GM19468 (cell line): ENCODE measurements around the gene CDKN2B-AS1.

Source experiments
- ATAC-seq: cut with Tn5 transposase; IDR thresholded peaks from one replicate; pipeline ENCODE4 v1.9.1; 2021; ENCODE audit warnings: mild to moderate bottlenecking, moderate library complexity, moderate number of reproducible peaks; ENCODE audit not compliant: unreplicated experiment; ENCODE audit errors: extremely low read depth

Gene CDKN2B-AS1

DNA sequence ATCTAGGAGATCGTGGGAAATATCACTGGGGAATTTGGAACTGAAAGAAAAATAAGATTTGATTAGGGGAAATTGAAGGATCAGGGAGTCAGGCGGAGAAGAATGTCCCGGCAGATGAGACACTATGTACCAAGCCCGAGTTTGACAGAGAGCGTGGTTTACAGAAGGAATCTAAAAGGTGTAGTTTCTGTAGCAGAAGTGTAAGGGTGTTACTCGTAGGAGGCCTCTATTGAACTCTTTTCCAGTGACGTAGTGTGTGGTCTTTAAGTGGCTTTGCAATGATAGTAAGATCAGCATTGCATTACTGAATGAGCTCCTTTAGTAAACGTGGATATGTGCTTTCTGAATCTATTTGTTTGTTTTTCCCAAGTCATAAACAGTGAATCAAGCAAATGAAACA is 73.8 kb downstream of the CDKN2B-AS1 start:
- no peak for ATAC-seq

DNA sequence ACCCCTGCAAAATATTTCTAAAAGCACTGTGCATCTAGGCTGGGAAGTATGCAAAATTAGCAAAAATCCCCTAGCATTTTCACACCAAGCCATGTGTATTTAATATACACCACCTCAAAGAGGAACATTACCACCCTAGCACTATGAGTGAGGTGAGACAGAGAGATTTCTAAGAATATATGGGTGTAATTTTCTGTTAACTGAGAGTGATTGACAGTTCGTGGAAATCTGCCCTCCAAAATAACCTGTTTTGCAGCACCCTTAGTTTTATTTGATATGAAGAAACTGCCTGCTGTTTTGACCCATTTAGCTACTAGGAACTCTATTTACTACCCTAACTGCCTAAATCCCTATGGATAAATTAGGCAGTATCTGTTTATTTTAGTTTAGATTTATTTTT is 78.8 kb downstream of the CDKN2B-AS1 start:
- ATAC-seq = no peak

DNA sequence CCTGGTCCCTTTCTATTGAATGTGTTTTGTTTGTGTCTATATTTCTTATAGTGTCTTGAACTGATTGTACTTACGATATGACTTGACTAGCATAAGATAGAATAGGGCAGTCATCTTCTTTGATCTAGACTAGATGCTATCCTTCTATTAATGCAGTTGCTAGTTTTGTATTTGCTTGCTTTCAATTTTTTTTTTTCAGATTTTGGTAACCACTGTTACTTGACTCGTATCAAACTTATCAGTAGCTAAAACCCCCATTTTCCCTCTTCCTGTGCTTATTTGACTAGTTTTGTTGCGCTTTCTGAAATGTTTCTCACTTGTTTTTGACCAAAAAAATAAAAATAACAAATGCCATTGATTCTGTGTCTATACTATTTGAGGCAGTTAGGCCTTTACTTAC is 83.5 kb downstream of the CDKN2B-AS1 start:
- ATAC-seq = no peak

DNA sequence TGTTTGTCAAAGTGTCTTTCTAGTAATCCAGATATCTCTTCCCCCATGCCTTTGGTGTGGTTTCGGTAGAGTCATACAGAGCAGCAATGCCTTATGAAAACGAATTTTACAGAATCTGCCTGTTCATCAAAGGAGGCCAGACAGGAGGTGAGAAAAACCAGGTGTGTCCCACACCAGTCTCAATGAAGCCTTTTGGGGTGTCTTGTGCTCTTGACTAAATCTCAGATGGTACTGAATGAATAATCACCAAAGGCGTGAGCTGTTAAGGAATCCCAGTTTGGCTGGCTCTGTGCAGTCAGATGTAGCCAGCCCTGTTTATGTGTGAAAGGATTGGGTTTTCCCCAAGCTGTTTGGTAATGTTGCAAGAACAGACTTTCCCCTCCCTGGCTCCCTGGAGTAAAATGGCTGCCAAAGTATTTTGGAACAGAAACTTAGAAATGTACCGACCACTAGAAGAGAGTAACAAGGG is 85.3 kb downstream of the CDKN2B-AS1 start:
- ATAC-seq = peak; percentile 55

DNA sequence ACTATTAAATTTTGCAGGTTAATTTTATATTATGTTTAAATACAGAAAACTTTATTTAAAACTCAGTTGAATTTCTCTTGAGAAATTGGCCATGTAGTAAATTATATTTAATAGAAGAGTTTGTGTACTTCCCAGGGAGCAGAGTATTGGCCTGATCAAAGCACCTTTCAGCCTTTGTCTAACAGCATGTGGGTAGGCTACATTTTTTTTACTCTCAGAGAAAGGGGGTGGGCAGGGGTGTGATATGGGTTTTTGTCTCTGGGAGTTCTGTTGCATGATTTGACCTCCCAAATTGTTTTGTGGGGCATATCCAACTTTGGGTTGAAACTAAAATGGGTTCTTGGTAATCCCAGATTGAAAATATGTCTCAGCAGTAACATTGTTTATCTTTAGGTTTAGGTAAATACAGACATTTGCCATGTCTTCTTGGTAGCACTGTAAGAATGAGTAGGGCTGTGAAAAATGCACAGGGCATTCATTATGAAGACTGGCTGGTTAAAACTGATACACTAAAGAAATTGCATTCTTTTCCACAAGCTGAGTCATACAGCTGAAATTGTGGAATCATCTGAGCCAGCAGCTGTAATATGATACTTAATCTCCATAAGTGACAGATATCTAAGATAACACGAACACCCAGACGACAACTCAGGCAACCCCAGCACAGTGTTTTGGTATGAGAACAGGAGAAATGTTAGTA is 89.9 kb downstream of the CDKN2B-AS1 start:
- ATAC-seq = no peak

DNA sequence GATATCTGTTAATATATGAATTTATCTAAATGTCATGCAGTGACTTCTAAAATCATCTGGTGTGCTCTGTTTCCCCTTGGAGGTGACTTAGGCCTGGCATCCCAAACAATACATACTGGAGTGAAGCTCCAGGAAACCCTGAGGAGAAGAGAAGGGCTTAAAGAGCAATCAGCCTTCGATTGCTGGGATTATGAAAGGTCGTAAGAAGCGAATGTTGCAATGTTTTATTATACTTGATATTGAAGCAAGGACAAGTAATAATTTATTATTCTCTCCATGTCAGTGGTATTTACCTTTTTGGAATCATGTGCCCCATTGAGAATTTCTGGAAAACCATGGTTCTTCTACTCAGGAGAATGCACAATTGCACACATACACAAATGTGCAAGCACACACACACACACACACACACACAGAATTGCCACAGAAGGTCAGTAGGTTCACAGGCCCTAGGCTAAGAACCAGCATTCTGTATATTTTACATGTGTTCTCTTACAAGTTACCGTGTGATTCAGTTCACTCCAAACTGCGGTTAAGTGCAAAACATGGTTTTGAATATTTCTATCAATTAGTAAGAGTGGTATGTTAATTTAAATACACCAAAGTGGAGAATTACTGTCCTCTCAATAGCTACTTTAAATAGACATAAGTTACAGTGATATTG is 93.6 kb downstream of the CDKN2B-AS1 start:
- ATAC-seq = no peak

DNA sequence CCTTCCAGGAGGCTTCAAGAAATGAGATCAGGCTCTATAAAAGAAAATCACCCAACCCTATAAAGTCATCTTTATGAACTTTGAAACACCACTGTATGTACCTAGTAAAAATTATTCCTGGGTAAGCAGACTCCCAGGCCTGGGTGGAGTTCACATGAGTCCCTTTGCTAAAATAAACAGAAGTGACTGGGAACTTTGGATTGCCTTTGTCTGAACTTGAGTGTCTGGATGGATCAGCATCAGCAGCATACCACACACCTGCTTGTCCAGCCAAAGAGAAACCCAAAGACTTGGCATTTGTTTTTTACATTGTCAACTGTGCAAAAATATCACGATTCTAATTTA is 94.1 kb downstream of the CDKN2B-AS1 start:
- no peak for ATAC-seq

DNA sequence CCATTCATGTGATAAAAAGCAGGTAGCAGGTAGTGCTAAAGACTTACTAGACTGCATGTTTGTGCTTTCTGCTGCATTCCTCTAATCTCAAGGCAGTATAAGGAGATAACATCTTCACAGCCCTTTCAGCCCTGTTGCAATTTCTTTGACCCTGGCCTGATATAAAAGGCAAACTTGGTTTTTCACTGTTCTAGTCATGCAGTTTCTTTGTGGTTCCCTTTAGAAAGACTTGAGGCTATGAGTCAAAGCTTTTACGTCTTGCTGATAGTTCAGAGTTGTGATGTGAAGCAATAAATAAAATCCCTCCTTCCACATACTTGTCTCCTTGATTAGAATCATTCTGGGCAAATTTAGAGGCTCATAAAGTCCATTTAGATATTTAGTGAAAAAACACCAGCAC is 103.1 kb downstream of the CDKN2B-AS1 start:
- no peak for ATAC-seq

DNA sequence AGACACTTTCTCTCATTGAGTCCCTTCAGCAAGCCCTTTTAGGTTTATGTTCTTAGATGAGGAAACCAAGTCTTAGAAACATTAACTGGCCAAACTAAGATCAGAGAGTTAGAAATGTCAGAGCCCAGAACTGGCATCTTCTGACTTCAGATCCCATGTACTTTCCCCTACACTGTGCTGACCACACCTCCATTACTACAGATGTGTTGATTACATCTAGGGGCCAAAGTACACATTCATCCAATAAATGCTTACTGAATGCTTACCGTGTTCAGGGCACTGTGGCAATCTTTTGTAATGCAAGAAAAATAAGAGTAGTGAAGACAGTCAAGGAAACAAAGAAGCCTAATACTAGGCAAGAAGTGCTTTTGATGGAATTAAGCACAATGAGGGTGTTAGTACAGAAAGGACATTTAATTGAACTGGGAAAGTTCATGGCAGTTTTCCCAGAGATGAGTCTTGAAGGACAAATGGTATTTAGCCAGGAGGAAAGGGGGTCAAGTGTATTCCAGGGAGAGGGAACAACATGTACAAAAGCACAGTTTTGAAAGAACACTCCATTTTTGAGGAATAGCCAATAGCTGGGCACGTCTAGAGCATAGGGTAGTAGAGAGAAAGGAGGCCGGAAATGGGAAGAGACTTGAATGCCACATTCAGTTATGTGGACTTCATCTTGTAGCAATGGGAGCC is 104.2 kb downstream of the CDKN2B-AS1 start:
- no peak for ATAC-seq

DNA sequence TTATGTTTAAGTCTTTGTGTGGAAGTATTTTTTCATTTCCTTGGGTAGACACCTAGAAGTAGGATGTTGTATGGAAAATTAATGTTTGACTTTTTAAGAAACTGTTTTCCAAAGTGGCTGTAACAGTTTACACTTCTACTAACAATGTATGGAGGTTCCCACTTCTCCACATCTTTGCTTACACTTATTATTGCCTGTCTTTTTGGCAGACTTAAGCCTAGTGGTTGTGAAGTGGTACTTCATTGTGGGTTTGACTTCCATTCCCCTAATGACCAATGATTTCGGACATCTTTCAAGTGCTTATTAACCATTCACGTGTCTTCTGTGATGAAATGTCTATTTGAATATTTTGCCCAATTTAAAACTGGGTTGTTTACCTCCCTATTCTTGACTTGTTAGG is 106.0 kb downstream of the CDKN2B-AS1 start:
- ATAC-seq = no peak

DNA sequence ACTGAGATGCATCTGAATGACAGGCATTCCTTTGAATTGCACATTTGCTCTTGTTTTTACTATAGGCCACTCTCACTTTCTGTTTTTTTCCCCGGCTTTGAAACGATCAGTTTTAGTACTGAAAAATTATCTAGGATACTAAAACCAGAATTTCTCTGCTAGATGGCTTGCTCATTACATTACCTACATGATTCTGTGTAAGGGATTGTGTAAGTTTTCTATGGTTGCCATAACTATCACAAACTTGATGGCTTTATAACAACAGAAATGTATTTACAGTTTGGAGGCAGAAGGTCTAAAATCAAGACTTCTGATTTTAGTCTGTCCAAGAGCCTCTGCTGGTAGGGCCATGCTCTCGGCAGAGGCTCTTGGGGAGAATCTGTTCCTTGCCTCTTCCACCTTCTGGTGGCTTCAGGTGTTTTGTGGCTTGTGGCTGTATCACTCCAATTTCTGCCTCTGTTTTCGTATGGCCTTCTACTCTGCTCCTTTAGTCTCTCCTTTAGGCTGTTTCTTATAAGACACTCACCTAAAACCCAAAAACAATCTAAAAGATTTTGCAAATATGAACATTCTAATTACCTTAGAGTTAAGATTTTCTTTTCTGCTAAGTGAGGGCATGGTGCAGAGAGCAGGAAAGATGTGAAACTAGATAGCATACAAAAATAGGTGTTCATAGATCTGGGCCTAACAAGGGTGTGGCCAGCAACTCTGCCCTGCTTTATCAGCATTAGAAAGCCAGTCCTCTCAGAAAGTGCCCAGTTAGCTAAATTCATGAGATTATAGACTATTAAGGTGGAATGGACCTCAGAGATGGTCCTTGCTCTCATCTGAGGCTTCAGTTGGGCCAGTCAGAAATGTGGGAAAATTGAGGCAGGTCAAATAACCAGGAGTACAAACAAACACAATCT is 107.8 kb downstream of the CDKN2B-AS1 start:
- no peak for ATAC-seq

DNA sequence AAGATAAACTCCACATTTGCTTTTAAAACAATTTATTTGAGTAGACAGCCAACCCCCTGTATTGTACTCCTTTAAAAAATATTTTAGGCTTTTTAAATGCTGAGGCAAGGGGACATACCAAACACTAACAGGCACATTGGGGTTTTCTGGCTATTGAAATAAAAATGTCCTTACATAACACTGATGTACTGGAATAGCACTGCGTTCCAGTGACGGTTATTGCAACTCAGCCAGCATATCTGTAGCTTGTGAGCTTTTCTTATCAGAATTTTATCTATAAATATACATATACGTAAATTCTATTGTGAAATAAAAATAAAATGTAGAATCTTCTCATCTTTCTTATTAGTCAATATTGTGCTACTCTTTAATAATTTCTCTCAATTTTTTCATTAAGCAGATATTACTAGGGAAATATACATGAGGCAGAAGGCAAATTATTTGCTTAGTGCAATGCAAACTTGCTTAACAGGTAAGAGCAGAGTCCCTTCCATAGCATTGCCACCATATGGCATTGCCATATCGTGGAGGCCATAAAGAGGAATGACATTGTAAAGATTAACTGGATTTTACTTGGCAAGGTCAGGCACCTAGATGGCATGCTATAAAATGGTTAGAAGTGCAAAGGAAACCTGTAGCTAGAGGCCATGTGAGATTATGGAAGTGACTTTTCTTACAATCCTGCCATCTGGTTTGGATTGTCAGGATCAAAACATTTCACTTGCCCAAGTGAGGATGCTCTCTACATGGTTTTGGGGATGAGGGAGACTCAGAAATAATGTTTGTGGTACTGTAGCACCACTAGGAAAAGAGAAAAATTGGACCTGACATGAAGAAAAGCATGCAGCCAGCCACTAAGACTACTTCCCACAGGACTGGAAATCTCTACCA is 109.3 kb downstream of the CDKN2B-AS1 start:
- ATAC-seq = no peak

DNA sequence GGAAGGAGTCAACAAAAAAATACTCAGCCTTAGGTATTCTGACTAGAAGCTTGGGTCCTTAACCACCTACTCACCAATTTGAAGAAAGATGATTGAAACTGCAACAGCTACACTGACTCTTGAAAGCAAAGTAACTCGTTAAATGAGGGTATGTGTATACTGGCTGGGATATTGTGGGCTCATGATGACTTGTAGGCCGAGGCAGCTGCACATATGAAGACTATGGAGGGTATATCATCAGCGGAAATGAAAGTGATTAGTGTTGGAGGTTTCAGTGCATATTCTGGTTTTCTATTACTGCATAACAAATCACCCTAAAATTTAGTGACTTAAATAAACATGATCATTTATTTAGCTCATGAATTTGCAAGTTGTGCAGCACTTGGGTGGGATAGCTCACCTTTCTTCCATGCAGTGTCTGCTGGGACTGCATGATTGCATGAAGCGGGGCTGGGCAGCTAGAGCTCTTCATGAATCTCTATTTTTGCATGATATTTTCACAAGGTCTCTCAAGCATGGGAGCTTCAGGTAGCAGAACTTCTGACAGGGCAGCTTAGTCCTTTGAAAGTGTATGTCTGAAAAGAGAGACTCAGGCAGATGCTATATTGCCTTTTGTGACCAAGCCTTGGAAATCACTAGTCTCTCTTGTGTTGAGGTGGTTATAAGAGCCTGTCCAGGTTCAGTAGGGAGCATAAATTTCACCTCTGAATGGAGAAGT is 110.6 kb downstream of the CDKN2B-AS1 start:
- ATAC-seq = peak; percentile 96

DNA sequence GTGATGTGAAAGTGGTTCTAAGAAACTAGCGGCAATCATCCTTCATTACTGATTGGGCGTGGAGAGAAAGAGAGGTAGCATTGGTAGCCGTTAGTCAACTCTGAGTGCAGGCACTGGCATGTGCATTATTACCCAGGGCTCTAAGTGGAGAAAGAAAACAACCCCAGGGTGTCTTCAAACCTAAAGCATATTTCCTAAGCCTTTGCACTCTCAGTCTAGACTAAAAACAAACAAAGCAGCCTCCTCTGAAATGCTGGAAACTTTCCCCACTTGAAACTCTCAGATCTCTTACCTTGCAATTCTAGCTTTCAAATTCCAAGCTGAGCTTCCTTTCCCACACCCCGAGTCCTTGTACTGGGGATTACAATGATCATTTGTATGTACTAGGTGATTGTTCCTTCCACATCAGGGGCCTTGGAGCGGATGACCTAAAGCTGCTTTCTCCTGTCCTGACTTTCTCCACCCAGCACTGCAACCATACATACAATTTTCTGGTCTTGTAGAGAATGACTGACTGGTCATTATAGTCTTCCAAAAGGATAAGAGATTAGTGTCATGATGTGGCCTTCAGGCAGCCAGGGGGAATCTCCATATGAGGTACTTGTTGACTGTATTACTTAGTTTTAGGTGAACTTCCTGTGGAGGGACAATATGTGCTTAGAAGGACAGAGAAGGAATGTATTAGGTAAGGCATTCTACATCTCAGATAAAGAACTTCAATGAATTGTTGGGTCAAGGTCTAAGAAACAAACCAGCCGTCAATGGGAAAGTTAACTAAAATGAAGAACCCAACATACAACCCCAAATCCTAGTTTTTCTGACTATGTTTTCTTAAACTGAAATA is 112.8 kb downstream of the CDKN2B-AS1 start:
- no peak for ATAC-seq

DNA sequence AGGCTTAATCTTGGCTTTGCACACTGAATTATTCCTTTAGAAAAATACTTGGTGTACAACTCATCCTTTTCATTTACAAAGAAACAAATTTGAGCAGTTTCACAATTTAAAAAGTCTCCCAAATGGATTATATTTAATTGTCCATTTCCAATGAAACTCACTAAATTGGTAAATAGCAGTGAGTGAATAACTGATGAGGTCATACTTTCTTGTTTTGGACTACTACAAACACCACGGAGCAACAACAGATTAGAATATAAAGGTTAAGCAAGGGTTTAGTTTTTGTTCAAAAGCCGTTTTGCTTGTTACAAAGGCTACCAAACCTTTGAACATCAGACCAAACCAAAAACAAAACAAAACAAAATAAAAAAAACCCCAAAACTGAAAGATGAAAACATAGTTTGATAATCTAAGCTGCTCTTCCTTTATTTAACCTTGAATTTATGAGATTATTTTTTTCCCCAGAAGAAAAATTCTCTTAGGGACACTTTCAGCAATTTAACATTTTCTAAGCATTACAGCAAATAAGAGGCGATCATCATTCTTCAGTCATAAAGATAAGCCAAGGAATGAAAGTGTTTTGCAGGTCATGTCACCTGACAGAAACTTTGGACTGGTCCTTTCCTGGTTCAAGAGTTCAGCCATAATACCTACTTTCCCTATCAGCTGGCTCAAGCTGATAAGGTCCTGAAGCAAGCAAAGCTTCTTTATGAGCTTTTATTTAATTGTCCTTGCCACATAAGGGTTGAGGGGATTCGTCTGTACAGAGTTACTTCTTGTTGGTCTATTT is 114.2 kb downstream of the CDKN2B-AS1 start:
- ATAC-seq = no peak

DNA sequence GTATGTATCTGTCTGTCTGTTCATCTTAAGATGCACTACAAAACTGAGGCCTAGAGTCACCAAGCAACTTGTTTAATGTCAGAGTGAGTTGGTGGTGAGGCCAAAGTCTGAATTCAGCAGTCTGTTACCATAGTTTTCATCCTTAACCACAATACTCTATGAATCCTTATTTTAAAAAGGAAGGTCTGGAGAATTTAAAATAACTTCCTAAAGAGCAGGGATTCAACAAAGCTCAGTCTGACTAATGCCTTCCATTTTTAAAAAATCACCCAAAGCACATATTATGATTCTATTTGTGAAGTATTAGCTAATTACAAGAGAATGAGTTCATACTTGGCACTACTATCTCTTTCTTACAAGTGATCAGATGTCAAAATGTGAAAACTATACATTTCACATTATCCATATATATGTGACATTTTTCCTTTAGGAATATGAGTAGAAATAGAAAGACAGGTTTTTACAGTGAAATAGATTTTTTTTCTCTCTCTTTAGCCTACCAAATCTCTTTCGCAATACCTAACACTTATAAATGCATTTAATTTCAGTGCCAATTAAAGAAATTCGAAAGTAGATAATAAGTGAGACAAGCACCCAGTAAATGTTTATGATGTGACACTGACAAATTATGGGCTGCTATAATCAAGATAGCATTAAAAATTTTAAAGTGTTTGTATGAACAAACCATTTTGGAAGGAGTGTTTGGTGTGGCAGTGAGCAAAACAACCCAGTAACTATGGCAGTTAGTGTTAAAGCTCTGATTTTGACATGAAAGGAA is 116.8 kb downstream of the CDKN2B-AS1 start:
- no peak for ATAC-seq

DNA sequence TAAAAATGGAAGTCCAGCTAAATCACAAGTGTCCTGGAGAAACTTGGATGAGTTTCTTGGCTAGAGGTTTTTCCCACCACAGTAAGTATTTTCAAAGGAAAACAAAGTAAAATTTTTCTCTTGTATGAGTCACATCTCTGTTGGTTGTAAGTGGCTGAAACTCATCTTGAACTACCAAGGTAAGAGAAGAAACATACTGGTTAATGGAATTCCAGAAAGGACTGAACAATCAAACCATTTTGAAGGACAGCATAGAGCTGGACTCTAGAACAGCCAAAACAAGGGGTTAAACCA is 117.3 kb downstream of the CDKN2B-AS1 start:
- ATAC-seq = no peak
